ENCODE measurements around the gene B3GALT5. TPM values are rescaled to one million over a fixed set of nuclear protein-coding genes. Genes with fewer than 3 reads are reported as not detected.

The B3GALT5 gene
- total RNA-seq, 1 experiment from 2014 or later, result 0.09 TPM

DNA sequence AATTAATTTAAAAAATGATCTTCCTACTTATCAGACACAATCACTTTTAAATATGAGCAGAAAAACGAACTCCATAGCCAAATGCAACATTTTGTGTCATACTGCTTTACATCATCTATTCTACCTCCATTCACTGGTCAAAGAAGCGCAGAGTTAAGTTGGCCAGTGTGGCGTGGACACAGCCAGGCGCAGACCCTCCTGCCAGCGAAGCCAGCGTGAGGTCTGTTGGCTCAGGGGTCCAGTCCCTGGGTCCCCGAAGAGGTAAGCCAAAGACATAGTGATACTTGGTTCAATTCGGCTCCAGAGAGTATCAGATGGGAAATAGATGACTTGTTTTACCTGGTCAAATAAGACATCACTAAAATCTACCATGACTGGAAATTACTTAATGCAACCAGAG lies 59.2 kb downstream of the B3GALT5 start:
- POLR2A ChIA-PET (ENCODE audit: unreplicated experiment), result no interaction called here
- H3K4me2 ChIP-seq, result no peak overlapping the region

GRCh38 chr21:39673163-39673562 lies 60.4 kb downstream of the B3GALT5 start:
- no TSS peak for BruUV-seq (replicated peaks)
- H3K27me3 ChIP-seq (ENCODE audit: insufficient read depth, low read depth), result peaks cover 50% of the 10 kb centered on the region
- TF ChIP-seq, protein P1, sequence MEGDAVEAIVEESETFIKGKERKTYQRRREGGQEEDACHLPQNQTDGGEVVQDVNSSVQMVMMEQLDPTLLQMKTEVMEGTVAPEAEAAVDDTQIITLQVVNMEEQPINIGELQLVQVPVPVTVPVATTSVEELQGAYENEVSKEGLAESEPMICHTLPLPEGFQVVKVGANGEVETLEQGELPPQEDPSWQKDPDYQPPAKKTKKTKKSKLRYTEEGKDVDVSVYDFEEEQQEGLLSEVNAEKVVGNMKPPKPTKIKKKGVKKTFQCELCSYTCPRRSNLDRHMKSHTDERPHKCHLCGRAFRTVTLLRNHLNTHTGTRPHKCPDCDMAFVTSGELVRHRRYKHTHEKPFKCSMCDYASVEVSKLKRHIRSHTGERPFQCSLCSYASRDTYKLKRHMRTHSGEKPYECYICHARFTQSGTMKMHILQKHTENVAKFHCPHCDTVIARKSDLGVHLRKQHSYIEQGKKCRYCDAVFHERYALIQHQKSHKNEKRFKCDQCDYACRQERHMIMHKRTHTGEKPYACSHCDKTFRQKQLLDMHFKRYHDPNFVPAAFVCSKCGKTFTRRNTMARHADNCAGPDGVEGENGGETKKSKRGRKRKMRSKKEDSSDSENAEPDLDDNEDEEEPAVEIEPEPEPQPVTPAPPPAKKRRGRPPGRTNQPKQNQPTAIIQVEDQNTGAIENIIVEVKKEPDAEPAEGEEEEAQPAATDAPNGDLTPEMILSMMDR (conservative IDR thresholded peaks at IDR 0.05), result no peak
- no peak for TF ChIP-seq EZH2 (IDR thresholded peaks at IDR 0.05; ENCODE audit: low read depth)
- H3K27ac ChIP-seq, result no peak overlapping the region
- intact Hi-C loops (cut with micrococcal nuclease; ENCODE audit: unreplicated experiment), result no loop called here
- DNase-seq, result no peak
- H3K79me2 ChIP-seq (ENCODE audit: low read depth), result no peaks in the 10 kb centered on the region
- H2AFZ ChIP-seq, result no peak overlapping the region
- no peaks in the 10 kb centered on the region for H3K4me1 ChIP-seq (replicated peaks; ENCODE audit: insufficient read depth)
- POLR2A ChIA-PET (ENCODE audit: unreplicated experiment), result no interaction called here
- no peak overlapping the region for H3K4me2 ChIP-seq
- no peaks in the 10 kb centered on the region for H3K36me3 ChIP-seq (ENCODE audit: low read depth)
- H3K4me3 ChIP-seq, result no peak overlapping the region
- H4K20me1 ChIP-seq (ENCODE audit: insufficient read depth), result no peaks in the 10 kb centered on the region
- no peaks in the 10 kb centered on the region for H3F3A ChIP-seq (ENCODE audit: insufficient read depth, low read depth)
- no peaks in the 10 kb centered on the region for H3K9me3 ChIP-seq (ENCODE audit: insufficient read depth, low read depth)
- CTCF ChIA-PET, result no interaction called here
- no peaks in the 10 kb centered on the region for H3K9me2 ChIP-seq (ENCODE audit: insufficient read depth)

More for the DNA sequence above, 59.2 kb downstream of the B3GALT5 start:
- no peak overlapping the region for H3K4me3 ChIP-seq
- H3K27ac ChIP-seq, result no peak overlapping the region
- no peaks in the 10 kb centered on the region for H3K9me3 ChIP-seq (ENCODE audit: insufficient read depth, low read depth)
- H3K79me2 ChIP-seq (ENCODE audit: low read depth), result no peaks in the 10 kb centered on the region
- TF ChIP-seq, protein P1 (conservative IDR thresholded peaks at IDR 0.05), result no peak
- TF ChIP-seq EZH2 (IDR thresholded peaks at IDR 0.05; ENCODE audit: low read depth), result no peak
- no peak for DNase-seq
- CTCF ChIA-PET, result no interaction called here
- intact Hi-C loops (cut with micrococcal nuclease; ENCODE audit: unreplicated experiment), result no loop called here
- H4K20me1 ChIP-seq (ENCODE audit: insufficient read depth), result no peaks in the 10 kb centered on the region
- H3K9me2 ChIP-seq (ENCODE audit: insufficient read depth), result no peaks in the 10 kb centered on the region
- no peak overlapping the region for H2AFZ ChIP-seq
- H3K27me3 ChIP-seq (ENCODE audit: insufficient read depth, low read depth), result peaks cover 56% of the 10 kb centered on the region
- H3K4me1 ChIP-seq (replicated peaks; ENCODE audit: insufficient read depth), result no peaks in the 10 kb centered on the region
- BruUV-seq (replicated peaks), result no TSS peak
- no peaks in the 10 kb centered on the region for H3K36me3 ChIP-seq (ENCODE audit: low read depth)
- no peaks in the 10 kb centered on the region for H3F3A ChIP-seq (ENCODE audit: insufficient read depth, low read depth)

- POLR2A ChIA-PET (ENCODE audit: unreplicated experiment), result no interaction called here
- Histone ChIP-seq H3K27me3 (ENCODE audit: insufficient read depth, low read depth) (peaks cover 46% of the 10 kb centered on the region), H3K27ac (no peak overlapping the region), H3K4me1 (replicated peaks; ENCODE audit: insufficient read depth) (no peaks in the 10 kb centered on the region), H3K9me3 (ENCODE audit: insufficient read depth, low read depth) (no peaks in the 10 kb centered on the region), H4K20me1 (ENCODE audit: insufficient read depth) (no peaks in the 10 kb centered on the region), H3K79me2 (ENCODE audit: low read depth) (no peaks in the 10 kb centered on the region), H2AFZ (no peak overlapping the region), H3K9me2 (ENCODE audit: insufficient read depth) (no peaks in the 10 kb centered on the region), H3K36me3 (ENCODE audit: low read depth) (no peaks in the 10 kb centered on the region), H3F3A (ENCODE audit: insufficient read depth, low read depth) (no peaks in the 10 kb centered on the region), H3K4me2 (no peak overlapping the region), H3K4me3 (no peak overlapping the region)
- CTCF ChIA-PET, result no interaction called here
- intact Hi-C loops (cut with micrococcal nuclease; ENCODE audit: unreplicated experiment), result no loop called here
- no TSS peak for BruUV-seq (replicated peaks)
- no peak for TF ChIP-seq EZH2 (IDR thresholded peaks at IDR 0.05; ENCODE audit: low read depth)
- TF ChIP-seq, protein P1 (conservative IDR thresholded peaks at IDR 0.05), result no peak
- DNase-seq, result no peak
Observed at GRCh38 chr21:39673736-39674135, 61.0 kb downstream of the B3GALT5 start.

Data from PC-9 (cell line).